ENCODE measurements around the gene CLCN4. TPM values are rescaled to one million over a fixed set of nuclear protein-coding genes. Genes with fewer than 3 reads are reported as not detected.

Gene CLCN4
- polyA plus RNA-seq, 5 donors = 3.9 to 5.8 (median 4.2) TPM

- no peak for DNase-seq
These were observed 38.6 kb downstream of the CLCN4 start for GRCh38 chrX:10195425-10195824.

- DNase-seq = no peak
These were observed 39.2 kb downstream of the CLCN4 start for GRCh38 chrX:10195947-10196346.

DNA sequence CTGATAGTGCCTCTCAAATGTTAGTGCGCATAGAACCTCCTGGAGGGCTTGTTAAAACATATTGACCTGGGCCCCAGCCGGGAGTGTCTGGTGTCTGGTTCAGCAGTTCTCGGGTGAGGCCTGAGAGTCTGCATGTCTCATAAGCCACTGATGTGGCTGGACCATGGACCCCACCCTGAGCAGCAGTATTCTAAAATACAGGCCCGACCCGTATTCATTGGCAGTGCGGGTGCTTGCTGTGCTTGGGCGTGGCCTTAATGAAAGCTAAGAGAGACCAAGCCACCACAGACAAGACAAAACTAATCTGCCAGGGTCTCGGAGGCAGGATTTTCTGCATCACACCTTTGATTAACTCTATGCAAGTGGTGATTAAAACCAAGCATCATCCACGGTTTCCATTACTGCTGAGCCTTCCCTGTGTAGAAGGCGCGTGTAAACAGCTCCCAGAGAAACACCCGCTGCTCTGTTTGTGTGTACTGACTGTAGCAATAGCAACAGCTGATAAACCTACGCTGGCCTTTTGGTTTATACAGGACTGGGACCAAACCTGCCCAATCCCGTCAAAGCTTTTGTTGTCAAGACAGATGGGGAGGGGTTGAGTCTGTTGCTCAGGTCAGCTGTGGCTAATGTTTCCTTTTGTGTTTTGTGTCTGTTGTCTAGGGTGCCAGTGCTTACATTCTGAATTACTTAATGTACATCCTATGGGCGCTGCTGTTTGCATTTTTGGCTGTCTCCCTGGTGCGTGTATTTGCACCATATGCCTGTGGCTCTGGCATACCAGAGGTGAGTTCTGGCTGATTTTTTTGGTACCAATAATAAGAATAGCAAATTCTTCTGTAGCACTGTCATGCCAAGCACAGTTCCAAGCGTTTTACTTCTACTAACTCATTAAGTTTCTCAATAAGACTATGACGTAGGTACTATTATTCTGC is 40.8 kb downstream of the CLCN4 start:
- DNase-seq = no peak

GRCh38 chrX:10198254-10198653 is 41.5 kb downstream of the CLCN4 start:
- no peak for DNase-seq

- no peak for DNase-seq
These were observed 42.4 kb downstream of the CLCN4 start for GRCh38 chrX:10199212-10199611.

- DNase-seq = no peak
These were observed 46.8 kb downstream of the CLCN4 start for GRCh38 chrX:10203617-10204016.

DNA sequence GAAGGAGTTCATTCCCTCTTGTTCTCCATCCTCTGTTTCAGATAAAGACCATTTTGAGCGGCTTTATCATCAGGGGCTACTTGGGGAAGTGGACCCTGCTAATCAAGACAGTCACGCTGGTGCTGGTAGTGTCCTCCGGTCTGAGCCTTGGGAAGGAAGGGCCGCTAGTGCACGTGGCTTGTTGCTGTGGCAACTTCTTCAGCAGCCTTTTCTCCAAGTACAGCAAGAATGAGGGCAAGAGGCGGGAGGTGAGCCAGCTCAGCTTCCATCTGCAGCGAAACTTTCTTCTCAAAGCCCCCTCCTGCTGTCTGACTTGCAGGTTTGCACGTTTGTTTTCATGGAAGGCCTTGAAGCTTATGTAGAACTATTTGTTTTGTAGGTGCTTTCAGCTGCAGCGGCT is 49.5 kb downstream of the CLCN4 start:
- no peak for DNase-seq

- DNase-seq = no peak
These were observed 51.6 kb downstream of the CLCN4 start for GRCh38 chrX:10208281-10208856.

DNA sequence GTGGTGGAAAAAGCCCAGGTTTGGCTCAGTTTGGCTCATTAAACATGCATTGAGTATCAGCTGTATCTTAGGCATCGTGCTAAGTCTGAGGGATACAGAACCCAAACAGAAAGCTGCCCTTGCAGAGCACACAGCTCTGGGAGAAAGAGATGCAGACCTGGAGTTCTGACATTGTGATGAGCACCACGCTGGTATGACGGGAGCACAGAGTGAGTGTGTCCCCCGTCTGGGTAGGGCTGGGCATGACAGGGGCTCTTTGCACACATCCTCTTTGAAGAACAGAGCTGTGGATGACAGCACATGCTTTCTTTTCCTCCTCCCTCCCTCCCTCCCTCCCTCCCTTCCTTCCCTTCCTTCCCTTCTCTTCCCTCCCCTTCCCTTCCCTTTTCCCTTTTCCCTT is 52.2 kb downstream of the CLCN4 start:
- DNase-seq = no peak

DNA sequence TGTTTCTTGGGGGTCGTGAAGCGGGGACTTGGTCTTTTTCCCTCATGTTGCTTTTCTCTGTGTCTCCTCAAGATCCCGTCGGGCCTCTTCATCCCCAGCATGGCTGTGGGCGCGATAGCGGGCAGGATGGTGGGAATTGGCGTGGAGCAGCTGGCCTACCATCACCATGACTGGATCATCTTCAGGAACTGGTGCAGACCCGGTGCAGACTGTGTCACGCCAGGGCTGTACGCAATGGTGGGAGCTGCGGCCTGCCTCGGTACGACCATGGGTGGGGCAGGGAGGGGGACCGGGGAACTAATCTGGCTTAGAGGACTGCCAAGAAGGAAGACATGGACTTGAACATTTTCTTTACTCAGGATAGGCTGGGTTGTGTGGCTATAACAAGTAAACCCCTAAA is 55.6 kb downstream of the CLCN4 start:
- DNase-seq = no peak

DNA sequence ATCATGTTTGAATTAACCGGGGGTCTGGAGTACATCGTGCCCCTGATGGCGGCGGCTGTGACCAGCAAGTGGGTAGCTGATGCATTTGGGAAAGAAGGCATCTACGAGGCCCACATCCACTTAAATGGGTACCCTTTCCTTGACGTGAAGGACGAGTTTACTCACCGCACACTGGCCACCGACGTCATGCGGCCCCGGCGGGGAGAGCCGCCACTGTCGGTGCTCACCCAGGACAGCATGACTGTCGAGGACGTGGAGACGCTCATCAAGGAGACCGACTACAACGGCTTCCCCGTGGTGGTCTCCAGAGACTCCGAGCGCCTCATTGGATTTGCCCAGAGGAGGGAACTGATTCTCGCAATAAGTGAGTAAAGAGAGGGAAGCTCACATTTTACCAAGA is 56.9 kb downstream of the CLCN4 start:
- no peak for DNase-seq

DNA sequence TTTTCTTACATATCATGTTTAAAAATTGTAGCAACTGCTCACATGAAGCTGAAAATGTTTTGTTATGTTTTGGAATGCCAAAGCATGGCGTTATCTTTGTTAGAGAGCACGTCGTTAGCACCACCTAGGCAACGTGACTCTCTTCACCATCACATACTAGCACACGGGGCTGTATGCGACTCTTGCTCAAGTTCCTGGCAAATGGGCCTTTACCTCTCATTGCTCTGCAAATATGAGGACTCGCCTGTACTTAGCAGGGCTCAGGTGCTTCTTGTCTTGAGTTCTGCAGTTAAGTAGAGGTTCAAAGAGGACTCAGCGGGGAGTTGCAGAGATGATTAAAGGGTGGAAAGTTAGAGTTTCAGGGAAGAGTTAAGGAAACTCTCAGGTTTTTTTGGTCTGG is 59.4 kb downstream of the CLCN4 start:
- no peak for DNase-seq

DNA sequence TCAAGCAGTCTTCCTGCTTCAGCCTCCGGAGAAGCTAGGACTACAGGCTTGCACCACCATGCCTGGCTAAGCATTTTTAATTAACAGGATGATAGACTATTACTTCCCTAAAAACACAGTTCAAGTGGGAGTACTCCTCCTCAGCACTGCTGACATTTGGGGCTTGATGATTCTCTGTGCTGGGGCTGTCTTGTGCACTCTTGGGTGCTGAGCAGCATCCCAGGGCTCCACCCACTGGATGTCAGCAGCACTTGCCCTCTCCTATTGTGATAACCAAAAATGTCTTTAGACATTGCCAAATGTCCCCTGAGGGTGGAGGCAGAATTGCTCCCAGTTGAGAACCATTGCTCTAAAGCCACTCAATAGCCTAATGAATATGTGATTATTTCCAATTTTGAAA is 60.4 kb downstream of the CLCN4 start:
- DNase-seq = no peak

DNA sequence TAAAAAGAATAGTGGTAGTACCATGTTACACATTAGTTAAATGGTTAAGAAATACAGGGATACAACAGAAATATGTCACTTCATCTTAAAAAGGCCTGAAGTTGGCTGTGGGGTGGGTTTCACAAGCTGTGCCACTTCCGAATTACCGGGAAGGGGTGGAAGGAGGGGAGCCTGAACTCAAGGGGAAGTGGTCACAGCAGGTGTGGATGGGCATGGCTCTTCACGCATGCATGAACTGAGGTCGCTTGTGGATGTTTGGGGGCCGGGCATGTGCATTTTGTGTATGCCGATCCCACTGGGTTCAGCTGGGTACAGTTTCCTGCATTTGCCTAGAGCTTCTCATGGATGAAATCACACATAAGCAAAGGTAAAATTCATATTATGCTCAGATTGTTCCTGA is 64.9 kb downstream of the CLCN4 start:
- DNase-seq = no peak

- no peak for DNase-seq
These were observed 66.5 kb downstream of the CLCN4 start for GRCh38 chrX:10223276-10223675.

GRCh38 chrX:10223781-10224180 is 67.0 kb downstream of the CLCN4 start:
- no peak for DNase-seq

- DNase-seq = no peak
These were observed 73.4 kb downstream of the CLCN4 start for GRCh38 chrX:10230222-10230621.

GRCh38 chrX:10231461-10231860 is 74.7 kb downstream of the CLCN4 start:
- DNase-seq = no peak

- no peak for DNase-seq
These were observed 76.4 kb downstream of the CLCN4 start for GRCh38 chrX:10233173-10233572.

GRCh38 chrX:10233696-10234095 is 76.9 kb downstream of the CLCN4 start:
- DNase-seq = no peak

DNA sequence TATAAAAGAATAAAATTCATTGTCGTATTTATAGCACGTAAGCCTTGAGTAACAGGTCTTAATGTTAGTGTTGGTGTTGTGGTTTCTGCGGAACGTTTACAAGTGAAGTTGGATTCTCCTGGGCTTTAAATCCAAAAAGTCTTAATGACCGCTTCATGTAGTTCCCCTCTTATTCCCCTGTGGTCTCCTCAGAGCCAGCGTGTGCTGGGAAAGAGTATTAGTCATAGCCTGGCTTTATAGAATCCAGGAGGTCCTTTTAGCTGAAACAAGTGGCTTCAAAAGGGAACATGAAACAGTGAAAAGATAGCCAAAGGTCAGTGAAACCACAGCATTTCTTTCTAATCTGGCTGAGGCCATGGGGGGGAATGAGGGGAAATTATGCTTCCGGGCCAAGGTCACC is 79.1 kb downstream of the CLCN4 start:
- DNase-seq = no peak

DNA sequence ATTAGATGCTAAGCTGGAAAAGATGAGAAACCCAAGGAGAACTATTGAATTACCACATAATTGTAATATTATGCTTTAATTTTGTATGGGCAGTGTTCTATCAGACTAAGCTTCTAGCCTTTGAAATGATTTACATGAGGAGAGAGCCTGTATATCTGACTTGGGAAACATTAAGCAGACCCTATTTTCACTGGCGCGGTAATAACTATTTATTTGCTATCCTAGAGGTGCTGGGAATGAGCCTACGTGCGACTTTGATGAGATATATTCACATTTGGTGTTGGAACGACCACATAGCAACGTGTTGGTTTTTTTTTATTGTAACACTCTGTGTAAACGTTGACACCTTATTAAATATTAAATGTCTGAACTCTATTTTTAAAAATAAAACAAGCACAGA is 80.5 kb downstream of the CLCN4 start:
- no peak for DNase-seq

DNA sequence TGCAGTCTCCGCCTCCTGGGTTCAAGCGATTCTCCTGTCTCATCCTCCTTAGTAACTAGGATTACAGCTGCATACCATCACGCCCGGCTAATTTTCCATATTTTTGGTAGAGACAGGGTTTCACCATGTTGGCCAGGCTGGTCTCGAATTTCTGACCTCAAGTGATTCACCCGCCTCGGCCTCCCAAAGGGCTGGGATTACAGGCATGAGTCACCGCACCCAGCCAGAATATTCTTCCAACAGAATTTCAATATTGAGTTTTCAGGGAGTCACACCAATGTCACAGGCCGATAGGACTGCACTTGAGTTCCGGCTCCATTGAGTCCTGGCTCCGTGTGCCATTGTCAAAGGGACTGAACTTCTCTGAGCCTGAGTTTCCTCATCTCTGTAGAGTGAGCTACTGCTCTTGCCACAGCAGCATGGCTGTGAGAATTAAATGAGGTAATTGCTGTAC is 82.9 kb downstream of the CLCN4 start:
- no peak for DNase-seq

DNA sequence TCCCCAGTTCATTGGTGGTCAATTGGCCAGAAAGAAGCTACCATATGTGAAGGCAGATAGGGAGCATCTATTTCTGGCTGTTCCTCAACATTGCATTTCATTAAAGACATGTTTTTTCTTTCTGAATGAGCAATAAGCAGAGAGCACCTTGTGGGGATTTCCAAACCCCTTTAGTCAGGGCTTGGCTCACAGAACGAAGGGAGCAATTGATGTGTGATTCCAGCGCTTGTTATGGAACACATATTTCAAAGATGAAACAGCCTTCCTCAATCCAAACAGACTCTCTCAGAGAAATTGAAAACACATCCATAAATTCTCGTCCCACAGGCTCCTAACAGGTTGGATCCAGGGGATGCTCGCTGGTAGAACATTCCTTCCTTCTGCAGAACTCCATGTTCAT is 84.1 kb downstream of the CLCN4 start:
- DNase-seq = no peak

All from right lung (tissue), 5 donors.